GM18517 (cell line): ENCODE data around the gene SEPTIN1.
A peak's percentile ranks its signal among the peaks of the same experiment; 100 is the strongest.
"Not testable (repeated sequence)": the region's sequence is repeated elsewhere in the genome, so short reads cannot be mapped to it uniquely, and the experiment has no call there.

Experiments used
- ATAC-seq: cut with Tn5 transposase; IDR thresholded peaks from one replicate; pipeline ENCODE4 v1.9.1; 2021; ENCODE audit warnings: mild to moderate bottlenecking, moderate library complexity; ENCODE audit not compliant: unreplicated experiment

The SEPTIN1 gene

DNA sequence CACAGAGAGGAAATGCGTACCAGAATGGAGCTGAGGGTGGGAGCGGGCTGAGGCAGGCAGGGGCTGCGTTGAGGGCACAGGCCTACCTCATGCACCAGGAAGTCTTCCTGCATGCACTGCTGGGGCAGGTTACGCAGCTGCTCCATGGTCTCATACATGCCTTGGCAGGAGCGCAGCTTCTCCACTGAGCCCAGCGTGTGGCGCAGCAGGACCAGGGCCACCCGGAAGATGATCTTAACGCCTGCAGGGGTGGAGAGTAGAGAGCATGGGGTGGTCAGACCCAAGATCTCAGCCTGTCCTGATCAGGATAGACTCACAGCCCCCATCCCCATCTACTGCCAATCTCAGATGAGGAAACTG, 23.8 kb downstream of the SEPTIN1 start:
- ATAC-seq = no peak

DNA sequence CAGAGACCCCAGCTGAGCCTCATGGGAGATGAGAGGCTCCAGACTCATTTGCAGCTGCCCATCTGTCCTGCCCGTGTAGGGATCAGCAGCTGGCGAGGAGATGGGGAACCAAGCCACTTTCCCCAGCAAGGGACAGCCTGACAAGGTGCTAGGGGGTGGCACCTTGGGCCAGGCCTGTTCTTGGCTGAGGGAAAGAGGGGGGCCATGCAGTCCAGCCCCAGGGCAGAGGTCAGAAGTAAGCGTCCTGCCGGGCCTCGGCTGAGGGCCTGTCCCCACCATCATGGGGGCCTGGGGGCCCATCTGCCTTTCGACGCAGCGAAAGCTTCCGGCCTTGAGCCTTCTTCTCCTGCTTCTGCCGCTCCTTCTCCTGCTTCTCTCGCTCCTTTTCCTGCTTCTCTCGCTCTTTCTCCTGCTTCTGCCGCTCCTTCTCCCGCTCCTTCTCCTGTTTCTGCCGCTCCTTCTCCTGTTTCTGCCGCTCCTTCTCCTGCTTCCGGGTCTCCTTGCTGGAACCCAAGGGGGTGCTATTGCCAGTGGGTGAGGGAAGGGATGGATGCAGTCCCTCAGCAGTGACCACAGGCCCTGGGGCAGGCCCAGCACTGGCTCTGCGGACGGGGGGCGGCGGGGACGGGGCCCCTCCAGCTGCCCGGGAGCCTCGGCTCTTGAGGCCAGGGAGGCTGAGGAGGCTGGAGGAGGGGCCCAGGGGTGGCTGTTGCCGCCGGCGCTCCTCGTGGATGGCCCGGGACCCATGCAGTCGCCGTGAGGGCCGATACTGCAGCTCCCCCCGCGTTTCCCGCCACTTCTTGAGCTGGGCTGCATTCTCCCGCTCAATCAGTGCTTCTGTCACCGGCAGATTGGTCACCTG, 24.4 kb downstream of the SEPTIN1 start:
- no peak for ATAC-seq

DNA sequence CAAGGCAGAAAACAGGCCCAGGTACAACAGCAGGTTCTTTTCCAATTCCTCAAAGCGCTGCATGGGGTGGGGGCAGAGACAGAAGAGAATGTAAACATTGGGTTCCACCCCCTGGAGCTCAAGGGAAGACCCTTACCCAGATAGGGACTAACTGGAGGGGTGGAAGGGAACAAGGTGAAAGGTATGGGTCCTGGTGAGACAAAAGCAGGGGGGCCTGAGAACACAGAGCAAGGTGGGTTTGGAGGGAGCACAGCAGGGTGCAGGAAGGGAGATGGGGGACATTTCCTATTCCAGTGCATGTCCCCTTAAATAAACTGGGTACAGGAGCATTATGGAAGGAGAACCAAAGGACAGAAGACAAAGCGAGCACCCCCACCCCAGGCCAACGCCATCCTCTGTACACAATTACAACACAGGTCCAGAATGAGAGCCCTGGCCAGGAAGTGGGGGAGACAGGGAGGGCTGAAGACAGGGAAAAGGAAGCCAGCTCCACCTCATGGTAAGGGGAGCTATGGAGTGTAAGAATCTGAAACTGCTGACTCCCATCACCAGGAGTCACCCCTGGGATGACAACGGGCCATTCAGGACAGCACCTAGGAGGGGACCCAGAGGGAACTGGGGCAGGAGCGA, 25.2 kb downstream of the SEPTIN1 start:
- ATAC-seq = no peak

- ATAC-seq = no peak
Observed at GRCh38 chr16:30356401-30357084, 25.8 kb downstream of the SEPTIN1 start.

GRCh38 chr16:30355954-30356308, 26.4 kb downstream of the SEPTIN1 start:
- no peak for ATAC-seq

GRCh38 chr16:30355144-30355953, 27.0 kb downstream of the SEPTIN1 start, which contains the start of gene CD2BP2:
Gene CD2BP2, minus strand, starts transcription at chr16:30355308. Its CDS starts 627 bp downstream, at chr16:30354681.
- peak; percentile 44 for ATAC-seq

DNA sequence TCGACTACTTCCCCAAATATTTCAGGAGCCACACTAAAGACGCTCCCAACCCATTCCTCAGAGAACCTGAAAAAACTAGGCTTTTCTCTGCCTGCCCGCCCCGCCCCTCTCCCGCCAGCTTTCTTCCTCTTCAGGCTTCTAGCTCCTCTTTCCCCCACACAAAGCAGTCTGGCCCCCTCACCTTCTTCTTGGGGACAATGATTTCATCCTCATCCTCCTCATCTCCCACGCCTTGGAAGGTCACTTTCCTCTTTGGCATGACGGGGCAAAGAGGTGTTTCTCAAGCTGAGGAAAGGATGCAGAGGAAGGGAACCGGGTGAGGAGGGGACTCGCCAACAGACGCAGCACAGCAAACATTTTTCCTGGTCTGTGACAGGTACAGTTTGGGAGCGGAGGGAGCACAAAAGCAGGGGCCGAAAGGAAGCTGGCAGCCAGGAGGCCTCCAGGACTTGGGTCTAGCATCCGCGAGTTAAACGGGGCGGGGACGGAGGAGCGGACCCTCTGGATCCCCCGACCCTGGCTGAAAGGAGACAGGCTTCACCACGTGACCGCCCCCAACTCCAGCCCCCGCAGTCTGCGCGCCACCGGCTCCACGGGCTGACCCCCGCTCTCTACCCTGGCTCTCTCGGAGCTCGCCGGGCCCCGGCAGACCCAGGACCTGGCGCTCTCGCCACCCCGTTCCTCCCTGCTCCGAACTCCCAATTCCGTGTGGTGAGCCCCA, 27.8 kb downstream of the SEPTIN1 start:
- ATAC-seq = no peak

- no peak for ATAC-seq
Observed at GRCh38 chr16:30353438-30354129, 28.8 kb downstream of the SEPTIN1 start.

DNA sequence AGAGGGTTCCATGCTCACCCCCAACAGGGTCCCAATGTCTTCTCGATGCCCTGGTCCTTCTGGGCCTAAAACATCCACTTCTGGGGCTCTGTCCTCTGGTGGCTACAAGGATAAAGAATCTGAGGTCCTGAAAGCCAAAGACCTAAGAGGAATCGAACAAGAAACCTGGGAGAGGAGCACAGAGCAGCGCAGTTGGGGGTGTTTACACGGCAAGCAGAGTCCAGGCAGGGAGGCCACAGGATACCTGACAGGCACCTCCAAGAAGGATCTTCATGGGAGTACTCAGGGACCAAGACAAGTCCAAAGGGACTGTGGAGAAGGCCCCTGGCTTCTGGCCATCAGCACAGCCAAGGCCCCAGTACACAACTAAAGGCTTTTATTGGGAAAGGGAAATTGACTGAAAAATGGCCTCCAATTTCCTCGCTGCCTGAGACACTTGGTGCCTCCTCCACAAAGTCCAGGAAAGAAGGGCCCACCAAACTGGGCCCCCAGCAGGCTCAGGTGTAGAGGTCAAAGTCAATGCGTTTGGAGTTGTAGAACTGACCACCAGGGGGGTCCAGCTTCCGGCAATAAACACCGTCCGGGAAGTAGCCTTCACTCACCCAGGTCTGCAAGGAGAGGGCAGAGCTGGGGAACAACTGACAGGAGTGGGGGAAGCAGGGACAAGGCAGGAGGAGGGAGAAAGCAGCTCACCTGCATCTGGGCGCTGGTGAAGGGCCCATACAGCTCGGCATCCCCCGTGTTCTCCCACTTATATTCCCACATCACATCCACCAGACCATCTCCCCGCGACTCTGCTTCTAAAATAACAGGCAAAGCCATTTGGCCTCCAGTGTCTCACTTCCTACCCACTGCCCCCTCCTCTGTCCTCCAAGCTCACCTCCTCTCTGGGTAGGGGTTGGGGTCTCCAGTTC, 29.6 kb downstream of the SEPTIN1 start:
- ATAC-seq = no peak

GRCh38 chr16:30351586-30352419, 30.6 kb downstream of the SEPTIN1 start:
- ATAC-seq = no peak

GRCh38 chr16:30351001-30351441, 31.3 kb downstream of the SEPTIN1 start:
- no peak for ATAC-seq

GRCh38 chr16:30350134-30350871, 32.1 kb downstream of the SEPTIN1 start:
- ATAC-seq = peak; percentile 48

GRCh38 chr16:30349675-30350074, 32.7 kb downstream of the SEPTIN1 start:
- no peak for ATAC-seq

DNA sequence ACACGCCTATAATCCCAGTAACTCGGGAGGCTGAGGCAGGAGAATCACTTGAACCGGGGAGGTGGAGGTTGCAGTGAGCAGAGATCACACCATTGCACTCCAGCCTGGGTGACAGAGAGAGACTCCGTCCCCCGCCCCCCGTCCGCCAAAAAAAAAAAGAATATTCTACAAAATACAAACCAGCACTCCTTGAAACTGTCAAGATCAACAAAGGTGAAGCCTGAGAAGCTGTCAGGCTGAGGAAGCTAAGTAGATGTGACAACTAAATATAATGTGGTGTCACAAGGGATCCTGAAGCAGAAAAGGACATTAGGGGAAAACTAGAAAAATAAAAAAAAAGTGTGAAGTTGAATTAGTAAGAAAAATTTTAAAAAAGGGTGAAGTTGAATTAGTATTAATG, 33.4 kb downstream of the SEPTIN1 start:
- no peak for ATAC-seq

DNA sequence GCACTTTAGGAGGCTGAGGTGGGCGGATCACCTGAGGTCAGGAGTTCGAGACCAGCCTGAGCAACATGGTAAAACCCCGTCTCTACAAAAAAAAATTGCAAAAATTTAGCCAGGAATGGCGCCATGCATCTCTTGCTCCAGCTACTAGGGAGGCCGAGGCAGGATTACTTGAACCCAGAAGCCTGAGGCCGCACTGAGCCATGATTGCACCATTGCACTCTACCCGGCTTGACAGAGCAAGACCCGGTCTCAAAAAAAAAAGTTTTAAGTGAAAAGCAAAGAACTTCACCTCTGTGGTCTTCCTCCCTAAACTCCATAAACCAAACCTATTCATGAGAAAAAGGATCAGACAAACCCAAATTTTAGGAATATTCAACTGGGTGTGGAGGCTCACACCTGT, 34.2 kb downstream of the SEPTIN1 start:
- ATAC-seq = no peak

GRCh38 chr16:30346286-30346685, 36.1 kb downstream of the SEPTIN1 start:
- ATAC-seq = no peak

GRCh38 chr16:30343491-30343820, 38.9 kb downstream of the SEPTIN1 start:
- not testable (repeated sequence) for ATAC-seq
